Neural cell (in vitro differentiated cells): ENCODE measurements around the gene SHMT1.

ENCODE experiments used
- CTCF ChIP-seq: fragments of 450-650 bp; IDR thresholded peaks from 2 replicates; pipeline ENCODE4 v1.5.1; 2014; ENCODE audit warnings: antibody characterized with exemption, mild to moderate bottlenecking, moderate library complexity; ENCODE audit not compliant: poor library complexity, severe bottlenecking
- EZH2 ChIP-seq: fragments of 200-600, 300-800 bp; shearing (Covaris generic), sonication (generic); IDR thresholded peaks from 2 replicates; pipeline ENCODE4 v1.6.1; 2014; ENCODE audit warnings: antibody characterized with exemption, low read length, borderline replicate concordance, mild to moderate bottlenecking; ENCODE audit not compliant: insufficient read depth, poor library complexity, severe bottlenecking
- POLR2AphosphoS5 ChIP-seq: IDR thresholded peaks from 2 replicates; pipeline ENCODE4 v1.6.1; 2012
- TAF1 ChIP-seq: IDR thresholded peaks from 2 replicates; pipeline ENCODE4 v1.6.1; 2012; ENCODE audit warnings: low read depth

- TF ChIP-seq CTCF = no peak
- no peak for TF ChIP-seq TAF1
- TF ChIP-seq EZH2 = no peak
- TF ChIP-seq POLR2AphosphoS5 = no peak
Measured at GRCh38 chr17:18280766-18281371, 82.5 kb downstream of the SHMT1 start.
